GM12873 (cell line): ENCODE measurements around the gene SLC7A8.

ENCODE experiments used
- CTCF ChIP-seq: IDR thresholded peaks from 2 replicates; pipeline ENCODE4 v1.5.1; 2012; ENCODE audit warnings: low read depth, mild to moderate bottlenecking, moderate library complexity, low read length, control low read depth; ENCODE audit not compliant: insufficient read depth; ENCODE audit errors: missing control alignments

The SLC7A8 gene

GRCh38 chr14:23078692-23079116 lies 104.8 kb downstream of the SLC7A8 start:
- no peak for TF ChIP-seq CTCF

DNA sequence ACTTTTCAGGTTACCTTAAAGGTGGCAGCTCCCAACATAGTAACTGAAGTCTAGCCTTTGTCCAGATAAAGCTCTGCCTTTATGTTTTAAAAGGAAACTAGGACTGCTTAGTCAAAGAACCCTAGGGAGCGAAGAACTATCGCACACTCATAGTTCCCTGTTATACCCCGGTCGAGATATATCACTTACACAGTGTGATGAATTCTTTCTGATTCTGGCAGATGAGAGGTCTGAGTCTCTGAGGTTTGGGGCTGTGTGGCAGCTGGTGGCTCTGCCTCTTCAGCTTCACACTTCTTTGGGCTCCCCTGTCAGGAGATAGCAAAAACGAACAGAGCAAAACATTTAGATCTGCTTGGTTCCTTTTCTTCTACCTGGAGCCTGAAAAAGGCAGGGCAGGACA lies 105.5 kb downstream of the SLC7A8 start:
- no peak for TF ChIP-seq CTCF

DNA sequence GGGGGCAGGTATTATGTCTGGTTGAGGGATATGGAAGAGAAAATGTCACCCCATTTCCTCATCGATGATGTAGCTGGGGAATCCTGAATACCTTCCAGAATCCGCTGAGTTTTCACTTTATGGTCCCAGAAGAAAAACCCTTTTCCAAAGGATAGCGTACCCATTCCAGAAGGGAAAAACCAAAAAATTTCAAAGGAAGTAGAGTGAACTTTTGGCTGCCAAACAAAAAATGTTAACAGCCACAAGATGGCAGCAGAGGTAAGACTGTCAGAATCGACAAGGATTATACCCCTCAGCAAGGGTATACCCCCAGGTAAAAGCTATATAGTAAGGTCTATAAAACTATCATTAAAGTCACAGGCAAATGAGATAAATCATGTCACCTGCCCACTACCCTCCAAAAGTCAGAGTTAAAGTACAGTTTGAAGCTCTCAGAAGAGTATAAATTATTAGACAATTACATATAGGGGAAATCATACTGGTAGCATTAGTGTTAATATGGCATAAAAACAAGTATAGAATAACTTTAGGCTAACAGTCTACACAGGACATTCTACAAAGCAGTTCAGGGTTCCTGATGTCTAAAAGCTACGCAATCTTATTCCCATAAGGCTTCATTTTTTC lies 106.6 kb downstream of the SLC7A8 start:
- peak; percentile 58 for TF ChIP-seq CTCF
